ENCODE measurements around the gene RHOF. TPM values are rescaled to one million over a fixed set of nuclear protein-coding genes. Genes with fewer than 3 reads are reported as not detected.

The RHOF gene
- total and polyA plus RNA-seq, 2 donors (not counting 1 experiment from before 2014, with no cell fraction given), result 2.3 to 6.8 TPM

DNA sequence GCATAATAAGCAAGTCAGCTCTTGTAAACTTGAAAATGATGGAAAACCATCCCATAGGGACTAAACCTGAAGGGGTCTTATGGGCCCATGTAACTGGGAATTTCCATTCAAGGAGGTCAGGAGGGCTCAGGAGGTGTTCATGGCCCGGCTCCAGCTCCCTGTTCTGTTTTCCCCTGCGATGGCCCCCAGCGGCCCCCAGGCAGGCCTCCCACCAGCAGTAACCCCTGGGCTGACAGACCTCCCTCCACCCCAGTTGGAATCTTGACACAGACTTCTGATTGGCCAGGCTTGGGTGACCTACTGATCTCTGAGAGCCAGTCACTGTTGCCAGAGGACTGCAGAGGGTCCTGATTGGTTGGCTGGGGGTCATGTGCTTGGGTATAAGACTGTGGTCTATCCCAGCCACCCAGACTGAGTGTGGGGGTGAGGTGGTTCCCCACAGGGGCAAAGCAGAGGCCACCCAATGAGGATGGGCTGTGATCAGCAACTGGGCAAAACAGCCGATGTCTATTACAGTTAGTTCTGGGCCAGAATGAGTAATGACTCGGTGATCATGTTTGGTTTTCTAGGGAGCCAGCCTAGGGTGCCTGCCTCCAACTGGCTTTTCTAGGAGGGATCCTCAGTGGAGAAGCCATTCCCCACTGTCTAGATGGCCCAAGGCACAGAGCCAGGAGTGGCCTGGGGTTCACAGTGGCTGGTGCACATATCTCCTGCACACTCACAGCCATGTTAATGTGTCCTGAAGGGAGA, 27.0 kb downstream of the RHOF start:
- H3K4me2 ChIP-seq (ENCODE audit: extremely low read depth, insufficient read depth, low read length), result no peak overlapping the region
- no peak overlapping the region for H3K4me3 ChIP-seq (replicated peaks in 1 of 4; ENCODE audit: control extremely low read depth in 1 of 4, insufficient read depth in 1 of 4, low read depth in 3 of 4, low read length in 4 of 4)
- H3K27me3 ChIP-seq (ENCODE audit: control insufficient read depth, insufficient read depth, low read length), result no peaks in the 10 kb centered on the region
- H3K9me3 ChIP-seq (ENCODE audit: control insufficient read depth, insufficient read depth, low read depth, low read length), result no peaks in the 10 kb centered on the region
- DNase-seq (ENCODE audit: low read depth in 2 of 2), result peak in 1 of 2 donors; percentile 47
- H3K27ac ChIP-seq (ENCODE audit: insufficient read depth, low read length), result peak overlapping the region; percentile 56
- no peak for TF ChIP-seq EZH2 (IDR thresholded peaks at IDR 0.05; ENCODE audit: low read length, missing control alignments)
- TF ChIP-seq, protein P1, sequence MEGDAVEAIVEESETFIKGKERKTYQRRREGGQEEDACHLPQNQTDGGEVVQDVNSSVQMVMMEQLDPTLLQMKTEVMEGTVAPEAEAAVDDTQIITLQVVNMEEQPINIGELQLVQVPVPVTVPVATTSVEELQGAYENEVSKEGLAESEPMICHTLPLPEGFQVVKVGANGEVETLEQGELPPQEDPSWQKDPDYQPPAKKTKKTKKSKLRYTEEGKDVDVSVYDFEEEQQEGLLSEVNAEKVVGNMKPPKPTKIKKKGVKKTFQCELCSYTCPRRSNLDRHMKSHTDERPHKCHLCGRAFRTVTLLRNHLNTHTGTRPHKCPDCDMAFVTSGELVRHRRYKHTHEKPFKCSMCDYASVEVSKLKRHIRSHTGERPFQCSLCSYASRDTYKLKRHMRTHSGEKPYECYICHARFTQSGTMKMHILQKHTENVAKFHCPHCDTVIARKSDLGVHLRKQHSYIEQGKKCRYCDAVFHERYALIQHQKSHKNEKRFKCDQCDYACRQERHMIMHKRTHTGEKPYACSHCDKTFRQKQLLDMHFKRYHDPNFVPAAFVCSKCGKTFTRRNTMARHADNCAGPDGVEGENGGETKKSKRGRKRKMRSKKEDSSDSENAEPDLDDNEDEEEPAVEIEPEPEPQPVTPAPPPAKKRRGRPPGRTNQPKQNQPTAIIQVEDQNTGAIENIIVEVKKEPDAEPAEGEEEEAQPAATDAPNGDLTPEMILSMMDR (conservative IDR thresholded peaks at IDR 0.05 in 1 of 2, IDR thresholded peaks at IDR 0.05 in 1 of 2; ENCODE audit: low read depth in 1 of 2, low read length in 2 of 2), result no peak
- no peaks in the 10 kb centered on the region for H3K79me2 ChIP-seq (ENCODE audit: control insufficient read depth, insufficient read depth, low read length)
- no peaks in the 10 kb centered on the region for H3K36me3 ChIP-seq (ENCODE audit: control insufficient read depth, insufficient read depth, low read length)
- no peaks in the 10 kb centered on the region for H4K20me1 ChIP-seq (ENCODE audit: control insufficient read depth, extremely low read depth, insufficient read depth, low read length)
- no peak overlapping the region for H2AFZ ChIP-seq (ENCODE audit: low read length)
- peaks cover 42% of the 10 kb centered on the region for H3K4me1 ChIP-seq (ENCODE audit: control insufficient read depth, extremely low read depth, insufficient read depth, low read length)
- no peak overlapping the region for H3K9ac ChIP-seq (ENCODE audit: insufficient read depth, low read length)

DNA sequence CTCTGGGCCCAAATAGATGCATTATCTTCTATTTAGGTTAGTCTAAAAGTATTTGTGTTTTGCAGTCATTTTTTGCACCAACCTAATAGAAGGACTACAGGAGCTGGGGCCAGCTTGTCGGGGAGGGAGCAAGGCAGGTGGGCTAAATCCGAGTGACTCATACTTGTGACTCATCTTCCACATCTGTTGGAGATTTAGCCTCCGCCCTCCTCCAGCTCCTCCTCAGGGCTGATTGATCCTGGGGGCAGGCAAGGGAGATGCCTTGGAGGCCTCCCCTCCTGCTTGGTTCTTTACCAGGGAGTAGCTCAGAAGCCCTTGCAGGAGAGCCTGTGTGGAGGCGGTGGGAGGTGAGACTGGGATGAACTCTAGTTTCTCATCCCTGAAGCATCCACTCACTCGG, 27.9 kb downstream of the RHOF start:
- Histone ChIP-seq H3K9me3 (ENCODE audit: control insufficient read depth, insufficient read depth, low read depth, low read length) (no peaks in the 10 kb centered on the region), H3K79me2 (ENCODE audit: control insufficient read depth, insufficient read depth, low read length) (no peaks in the 10 kb centered on the region), H3K9ac (ENCODE audit: insufficient read depth, low read length) (no peak overlapping the region), H3K4me2 (ENCODE audit: extremely low read depth, insufficient read depth, low read length) (peak overlapping the region; percentile 49), H3K36me3 (ENCODE audit: control insufficient read depth, insufficient read depth, low read length) (no peaks in the 10 kb centered on the region), H3K27me3 (ENCODE audit: control insufficient read depth, insufficient read depth, low read length) (no peaks in the 10 kb centered on the region), H3K4me3 (replicated peaks in 1 of 4; ENCODE audit: control extremely low read depth in 1 of 4, insufficient read depth in 1 of 4, low read depth in 3 of 4, low read length in 4 of 4) (no peak overlapping the region), H2AFZ (ENCODE audit: low read length) (no peak overlapping the region), H4K20me1 (ENCODE audit: control insufficient read depth, extremely low read depth, insufficient read depth, low read length) (no peaks in the 10 kb centered on the region), H3K4me1 (ENCODE audit: control insufficient read depth, extremely low read depth, insufficient read depth, low read length) (peaks cover 43% of the 10 kb centered on the region), H3K27ac (ENCODE audit: insufficient read depth, low read length) (peak overlapping the region; percentile 56)
- DNase-seq (ENCODE audit: low read depth in 2 of 2), result peak; percentile 89 to 94
- TF ChIP-seq, protein P1 (conservative IDR thresholded peaks at IDR 0.05 in 1 of 2, IDR thresholded peaks at IDR 0.05 in 1 of 2; ENCODE audit: low read depth in 1 of 2, low read length in 2 of 2), result no peak
- TF ChIP-seq EZH2 (IDR thresholded peaks at IDR 0.05; ENCODE audit: low read length, missing control alignments), result no peak

DNA sequence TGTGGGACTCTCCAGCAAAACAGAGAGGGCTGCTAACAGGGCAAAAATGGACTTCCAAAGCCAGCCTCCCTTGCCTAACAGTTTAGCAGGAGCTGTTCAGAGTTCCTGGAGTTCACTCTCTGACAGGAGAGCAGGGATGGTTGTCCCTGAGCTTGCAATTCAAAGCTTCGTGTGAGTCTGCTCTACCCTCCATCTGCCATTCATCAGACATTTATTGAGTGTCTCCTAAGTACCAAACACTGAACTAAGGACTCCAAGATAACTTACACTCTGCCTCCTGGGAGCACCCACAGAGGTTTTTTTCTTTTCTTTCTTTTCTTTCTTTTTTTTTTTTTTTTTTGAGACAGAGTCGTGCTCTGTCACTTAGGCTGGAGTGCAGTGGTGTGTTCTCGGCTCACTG, 28.7 kb downstream of the RHOF start:
- no peaks in the 10 kb centered on the region for H3K36me3 ChIP-seq (ENCODE audit: control insufficient read depth, insufficient read depth, low read length)
- no peak overlapping the region for H3K9ac ChIP-seq (ENCODE audit: insufficient read depth, low read length)
- DNase-seq (ENCODE audit: low read depth in 2 of 2), result no peak
- H3K27me3 ChIP-seq (ENCODE audit: control insufficient read depth, insufficient read depth, low read length), result no peaks in the 10 kb centered on the region
- no peaks in the 10 kb centered on the region for H3K79me2 ChIP-seq (ENCODE audit: control insufficient read depth, insufficient read depth, low read length)
- TF ChIP-seq, protein P1 (conservative IDR thresholded peaks at IDR 0.05 in 1 of 2, IDR thresholded peaks at IDR 0.05 in 1 of 2; ENCODE audit: low read depth in 1 of 2, low read length in 2 of 2), result no peak
- no peak for TF ChIP-seq EZH2 (IDR thresholded peaks at IDR 0.05; ENCODE audit: low read length, missing control alignments)
- no peak overlapping the region for H3K27ac ChIP-seq (ENCODE audit: insufficient read depth, low read length)
- H3K4me2 ChIP-seq (ENCODE audit: extremely low read depth, insufficient read depth, low read length), result no peak overlapping the region
- H3K4me1 ChIP-seq (ENCODE audit: control insufficient read depth, extremely low read depth, insufficient read depth, low read length), result peaks cover 43% of the 10 kb centered on the region
- H2AFZ ChIP-seq (ENCODE audit: low read length), result no peak overlapping the region
- no peak overlapping the region for H3K4me3 ChIP-seq (replicated peaks in 1 of 4; ENCODE audit: control extremely low read depth in 1 of 4, insufficient read depth in 1 of 4, low read depth in 3 of 4, low read length in 4 of 4)
- H4K20me1 ChIP-seq (ENCODE audit: control insufficient read depth, extremely low read depth, insufficient read depth, low read length), result no peaks in the 10 kb centered on the region
- no peaks in the 10 kb centered on the region for H3K9me3 ChIP-seq (ENCODE audit: control insufficient read depth, insufficient read depth, low read depth, low read length)

All from fibroblast of lung (primary cell).